ENCODE results near the gene FIG4. TPM values are rescaled to one million over a fixed set of nuclear protein-coding genes. Genes with fewer than 3 reads are reported as not detected.
A peak's percentile ranks its signal among the peaks of the same experiment; 100 is the strongest.
"Not testable (repeated sequence)": the region's sequence is repeated elsewhere in the genome, so short reads cannot be mapped to it uniquely, and the experiment has no call there.

FIG4 gene
- 45.2 TPM for polyA plus RNA-seq

GRCh38 chr6:109690737-109691621, at the start of gene FIG4, which contains the start of gene AK9:
Gene FIG4, plus strand, starts transcription at chr6:109691296. Its CDS starts 140 bp downstream, at chr6:109691436.
Gene AK9, minus strand, starts transcription at chr6:109691202. Its CDS starts 15,457 bp downstream, at chr6:109675745.
- H3K4me3 Mint-ChIP-seq, result peak within 1 kb of the TSS; percentile 92 to 100 (median 98)
- peak within 1 kb of the TSS; percentile 74 to 98 (median 97) for H3K27ac Mint-ChIP-seq
- H3K9me3 Mint-ChIP-seq, result peaks cover 0 to 2% (median 0%) of the 10 kb centered on the region in 3 donors
- H3K36me3 Mint-ChIP-seq, result no peaks in the 10 kb centered on the region
- no peaks in the 10 kb centered on the region for H3K27me3 Mint-ChIP-seq
- peaks cover 21 to 33% (median 33%) of the 10 kb centered on the region in 3 donors for H3K4me1 Mint-ChIP-seq

- H3K9me3 Mint-ChIP-seq, result peaks cover 0 to 3% (median 2%) of the 10 kb centered on the region in 3 donors
- H3K27ac Mint-ChIP-seq, result no peak overlapping the region
- H3K27me3 Mint-ChIP-seq, result no peaks in the 10 kb centered on the region
- H3K4me1 Mint-ChIP-seq, result no peaks in the 10 kb centered on the region
- H3K4me3 Mint-ChIP-seq, result no peak overlapping the region
- H3K36me3 Mint-ChIP-seq, result peaks cover 19% of the 10 kb centered on the region
Observed at GRCh38 chr6:109644131-109644530, 47.0 kb upstream of the FIG4 start.

- H3K27me3 Mint-ChIP-seq, result no peaks in the 10 kb centered on the region
- no peaks in the 10 kb centered on the region for H3K9me3 Mint-ChIP-seq
- H3K4me1 Mint-ChIP-seq, result no peaks in the 10 kb centered on the region
- H3K27ac Mint-ChIP-seq, result no peak overlapping the region
- H3K36me3 Mint-ChIP-seq, result peaks cover 5% of the 10 kb centered on the region
- no peak overlapping the region for H3K4me3 Mint-ChIP-seq
Observed at GRCh38 chr6:109653264-109653663, 37.8 kb upstream of the FIG4 start.

DNA sequence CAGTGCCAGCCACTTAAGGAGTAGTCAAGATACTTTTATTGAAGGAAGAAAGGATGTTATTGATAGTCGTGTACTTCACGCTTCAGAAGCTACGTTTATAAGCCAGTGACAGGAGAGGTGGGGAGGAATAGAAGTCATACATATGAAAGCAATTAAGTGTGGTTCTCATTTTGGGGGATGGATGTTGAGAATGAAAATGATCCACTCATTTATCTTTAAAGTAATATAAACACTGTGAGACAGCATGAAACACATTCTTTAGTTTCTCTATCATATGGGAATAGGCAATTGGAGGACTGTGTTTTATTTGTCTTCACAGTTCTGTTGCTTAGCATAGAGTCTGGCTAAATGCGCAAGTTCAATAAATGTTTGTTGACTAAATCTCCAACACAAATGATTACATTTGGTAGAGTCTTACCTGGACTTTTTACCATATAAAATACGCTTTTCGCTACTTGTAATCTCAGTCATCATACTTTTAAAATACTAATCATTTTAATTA, 35.3 kb upstream of the FIG4 start:
- Mint-ChIP-seq H3K27ac (no peak overlapping the region), H3K4me3 (no peak overlapping the region), H3K9me3 (no peaks in the 10 kb centered on the region), H3K27me3 (no peaks in the 10 kb centered on the region), H3K36me3 (peaks cover 7% of the 10 kb centered on the region), H3K4me1 (no peaks in the 10 kb centered on the region)

DNA sequence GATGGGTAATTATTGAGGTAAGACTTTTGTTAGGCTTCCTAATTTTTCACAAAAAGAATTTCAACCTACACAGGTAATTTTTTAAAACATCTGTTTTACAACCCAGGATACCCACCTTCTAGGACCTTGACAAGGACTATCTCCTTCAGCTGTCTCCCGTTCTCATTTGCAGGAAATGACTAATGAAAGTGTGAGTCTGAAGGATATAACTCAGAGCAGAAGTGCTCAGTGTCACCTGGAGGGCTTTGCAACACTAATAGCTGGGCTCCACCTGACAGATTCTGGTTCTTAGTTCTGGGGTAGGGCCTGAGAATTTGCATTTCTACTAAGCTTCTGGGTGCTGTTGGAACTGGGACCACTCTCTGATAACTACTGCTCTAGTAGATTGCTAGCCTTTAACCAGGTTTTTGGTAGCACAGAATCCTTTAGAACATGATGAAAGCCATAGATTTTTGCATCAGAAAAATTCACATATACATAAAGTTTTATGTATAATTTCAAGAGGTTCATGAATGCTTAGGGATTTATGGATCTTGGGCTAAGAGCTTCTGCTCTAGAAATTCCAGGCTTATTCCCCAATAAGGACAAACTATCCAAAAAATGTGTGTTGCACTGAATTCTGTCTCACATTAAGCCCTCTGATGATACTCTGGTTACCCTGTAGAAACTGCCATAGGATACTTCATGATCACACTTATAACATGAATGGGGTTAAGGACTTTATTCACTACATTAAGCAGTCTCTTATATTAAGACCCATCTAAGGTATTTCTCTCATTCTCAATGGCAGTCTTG, 30.4 kb upstream of the FIG4 start:
- Mint-ChIP-seq H3K4me3 (no peak overlapping the region), H3K27ac (no peak overlapping the region), H3K9me3 (no peaks in the 10 kb centered on the region), H3K4me1 (no peaks in the 10 kb centered on the region), H3K27me3 (no peaks in the 10 kb centered on the region), H3K36me3 (peaks cover 7% of the 10 kb centered on the region)

- Mint-ChIP-seq H3K9me3 (no peaks in the 10 kb centered on the region), H3K36me3 (peaks cover 4% of the 10 kb centered on the region), H3K27ac (no peak overlapping the region), H3K4me1 (no peaks in the 10 kb centered on the region), H3K4me3 (no peak overlapping the region), H3K27me3 (no peaks in the 10 kb centered on the region)
Observed at GRCh38 chr6:109662192-109662591, 28.9 kb upstream of the FIG4 start.

DNA sequence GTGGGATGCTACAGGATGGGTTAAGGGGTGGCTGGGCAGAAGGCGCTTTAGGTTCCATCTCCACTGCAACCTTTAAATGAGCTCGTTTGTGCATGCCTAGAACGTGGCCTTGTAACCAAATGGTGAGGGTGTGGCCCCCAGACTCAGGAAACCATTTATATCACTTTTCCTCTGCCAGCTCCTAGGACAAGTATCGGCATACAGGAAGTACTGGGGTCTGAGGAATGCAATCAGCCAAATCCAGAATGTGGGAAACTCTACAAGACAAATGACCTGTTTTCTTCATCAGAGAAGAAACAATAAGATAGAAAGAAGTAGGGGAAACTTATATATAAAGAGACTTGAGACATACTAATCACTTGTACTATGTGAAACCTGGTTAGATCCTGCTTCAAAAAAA, 21.3 kb upstream of the FIG4 start:
- H3K27ac Mint-ChIP-seq, result no peak overlapping the region
- no peaks in the 10 kb centered on the region for H3K9me3 Mint-ChIP-seq
- peaks cover under 1 to 3% (median 2%) of the 10 kb centered on the region in 3 donors for H3K4me1 Mint-ChIP-seq
- H3K27me3 Mint-ChIP-seq, result no peaks in the 10 kb centered on the region
- no peak overlapping the region for H3K4me3 Mint-ChIP-seq
- H3K36me3 Mint-ChIP-seq, result peaks cover 16% of the 10 kb centered on the region

DNA sequence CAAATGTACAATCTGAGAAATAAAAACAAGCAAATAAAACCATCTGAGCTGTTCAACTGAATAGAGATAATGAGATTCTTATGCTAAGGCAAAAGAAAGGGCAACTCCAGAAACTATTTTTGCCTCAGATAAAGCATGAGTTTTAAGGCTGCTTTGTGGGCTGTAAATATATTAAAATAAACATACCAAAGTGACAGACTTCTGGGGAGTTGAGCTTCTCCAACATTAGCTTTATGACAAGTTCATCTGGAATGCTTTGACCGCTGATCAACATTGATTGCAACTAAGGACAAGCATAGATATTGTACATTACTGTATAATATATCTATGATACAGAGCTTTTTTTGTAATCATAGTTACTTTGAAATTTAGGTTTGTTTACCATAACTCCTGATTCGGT, 19.4 kb upstream of the FIG4 start:
- H3K4me1 Mint-ChIP-seq, result peaks cover 4 to 10% (median 6%) of the 10 kb centered on the region in 3 donors

DNA sequence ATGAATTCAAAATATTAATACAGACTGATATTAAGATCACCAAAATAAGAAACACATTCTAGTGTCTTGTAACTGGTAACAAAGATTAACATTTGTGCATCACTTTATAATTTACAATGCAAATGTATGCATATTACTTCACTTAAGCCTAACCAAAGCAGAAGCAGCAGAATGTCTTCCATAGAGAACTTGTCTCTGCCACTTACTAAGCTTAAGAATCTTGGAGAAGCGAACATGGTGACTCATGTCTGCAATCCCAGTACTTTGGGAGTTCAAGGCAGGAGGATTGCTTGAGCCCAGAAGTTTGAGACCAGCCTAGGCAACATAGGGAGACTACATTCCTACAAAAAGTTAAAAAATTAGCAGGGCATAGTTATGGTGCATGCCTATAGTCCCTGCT, 18.9 kb upstream of the FIG4 start:
- peaks cover 14% of the 10 kb centered on the region for H3K36me3 Mint-ChIP-seq
- no peaks in the 10 kb centered on the region for H3K27me3 Mint-ChIP-seq
- peaks cover 4 to 10% (median 6%) of the 10 kb centered on the region in 3 donors for H3K4me1 Mint-ChIP-seq
- H3K27ac Mint-ChIP-seq, result no peak overlapping the region
- H3K9me3 Mint-ChIP-seq, result peaks cover 0 to 3% (median 2%) of the 10 kb centered on the region in 3 donors
- no peak overlapping the region for H3K4me3 Mint-ChIP-seq

More for the DNA sequence above, 19.4 kb upstream of the FIG4 start:
- Mint-ChIP-seq H3K9me3 (peaks cover 0 to 2% (median 2%) of the 10 kb centered on the region in 3 donors), H3K27ac (no peak overlapping the region), H3K27me3 (no peaks in the 10 kb centered on the region), H3K4me3 (no peak overlapping the region), H3K36me3 (peaks cover 14% of the 10 kb centered on the region)

GRCh38 chr6:109672839-109673238, 18.3 kb upstream of the FIG4 start:
- peaks cover 4 to 10% (median 6%) of the 10 kb centered on the region in 3 donors for H3K4me1 Mint-ChIP-seq
- no peaks in the 10 kb centered on the region for H3K27me3 Mint-ChIP-seq
- no peak overlapping the region for H3K4me3 Mint-ChIP-seq
- peak overlapping the region in 1 of 3 donors; percentile 10 for H3K27ac Mint-ChIP-seq
- H3K36me3 Mint-ChIP-seq, result peaks cover 14% of the 10 kb centered on the region
- H3K9me3 Mint-ChIP-seq, result peaks cover 0 to 3% (median 2%) of the 10 kb centered on the region in 3 donors

GRCh38 chr6:109676724-109677123, 14.4 kb upstream of the FIG4 start:
- H3K4me3 Mint-ChIP-seq, result no peak overlapping the region
- H3K27me3 Mint-ChIP-seq, result no peaks in the 10 kb centered on the region
- no peak overlapping the region for H3K27ac Mint-ChIP-seq
- H3K36me3 Mint-ChIP-seq, result peaks cover 5% of the 10 kb centered on the region
- H3K9me3 Mint-ChIP-seq, result peaks cover 0 to 3% (median 2%) of the 10 kb centered on the region in 3 donors
- H3K4me1 Mint-ChIP-seq, result peaks cover 13 to 19% (median 18%) of the 10 kb centered on the region in 3 donors

- peaks cover 2 to 3% (median 2%) of the 10 kb centered on the region in 3 donors for H3K9me3 Mint-ChIP-seq
- no peak overlapping the region for H3K4me3 Mint-ChIP-seq
- peaks cover 14 to 21% (median 21%) of the 10 kb centered on the region in 3 donors for H3K4me1 Mint-ChIP-seq
- peaks cover 2% of the 10 kb centered on the region for H3K36me3 Mint-ChIP-seq
- H3K27ac Mint-ChIP-seq, result no peak overlapping the region
- no peaks in the 10 kb centered on the region for H3K27me3 Mint-ChIP-seq
Observed at GRCh38 chr6:109678240-109678639, 12.9 kb upstream of the FIG4 start.

GRCh38 chr6:109678661-109679505, 12.2 kb upstream of the FIG4 start:
- not testable (repeated sequence) for H3K27me3 Mint-ChIP-seq, H3K36me3 Mint-ChIP-seq, H3K9me3 Mint-ChIP-seq
- Mint-ChIP-seq H3K4me1 (peaks cover 14 to 25% (median 21%) of the 10 kb centered on the region in 3 donors), H3K27ac (peak overlapping the region in 1 of 3 donors; percentile 25), H3K4me3 (peak overlapping the region in 2 of 4 donors; percentile 8 to 52)

DNA sequence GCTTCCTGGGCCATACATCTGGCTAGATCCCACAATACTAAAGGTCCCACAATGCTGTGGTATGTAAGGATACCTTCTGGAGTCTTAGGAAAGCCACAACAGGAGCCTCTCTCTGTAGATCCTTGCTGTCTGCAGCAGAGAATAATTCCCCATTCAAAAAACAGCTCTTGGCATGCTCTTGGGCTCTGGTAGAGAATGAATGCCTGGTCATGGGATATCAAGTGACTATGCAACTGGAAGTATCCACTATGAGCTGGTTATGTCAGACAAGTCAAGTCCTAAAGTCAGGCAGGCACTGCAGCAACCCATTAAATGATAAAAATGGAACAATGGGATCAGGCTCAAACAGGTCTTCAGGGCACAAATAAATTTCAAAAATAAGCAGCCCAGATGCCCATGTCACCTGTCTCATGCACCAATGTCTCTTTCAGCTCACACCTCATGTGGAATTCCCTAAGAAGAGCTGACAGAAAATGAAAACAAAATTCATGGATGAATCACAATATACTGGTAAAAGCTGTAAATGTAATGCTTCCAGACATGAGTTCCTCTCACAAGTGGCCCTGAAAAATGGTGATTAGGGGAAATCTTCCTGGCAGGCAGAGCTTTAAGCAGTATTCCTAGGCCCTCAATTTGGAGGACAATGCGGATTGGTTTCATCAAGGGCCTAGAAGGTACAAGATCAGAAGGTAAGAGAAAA, 4.4 kb upstream of the FIG4 start:
- Mint-ChIP-seq H3K4me1 (peaks cover 4 to 15% (median 12%) of the 10 kb centered on the region in 3 donors), H3K27me3 (no peaks in the 10 kb centered on the region), H3K4me3 (no peak overlapping the region), H3K27ac (no peak overlapping the region), H3K36me3 (peaks cover 2% of the 10 kb centered on the region), H3K9me3 (peaks cover 0 to 2% (median 0%) of the 10 kb centered on the region in 3 donors)

Data from IgD-negative memory B cell (primary cell).